HG03139 (cell line): Measurements from ENCODE around the gene LIPC.

Experiments
- ATAC-seq: cut with Tn5 transposase; IDR thresholded peaks from one replicate; pipeline ENCODE4 v1.9.1; 2021; ENCODE audit not compliant: unreplicated experiment

LIPC gene

GRCh38 chr15:58405865-58406264, 25.9 kb upstream of the LIPC start:
- no peak for ATAC-seq

GRCh38 chr15:58406811-58407210, 25.0 kb upstream of the LIPC start:
- ATAC-seq: no peak

- ATAC-seq: no peak
Measured at GRCh38 chr15:58407236-58407775, 24.5 kb upstream of the LIPC start.

GRCh38 chr15:58407778-58408177, 24.0 kb upstream of the LIPC start:
- ATAC-seq: no peak

- no peak for ATAC-seq
Measured at GRCh38 chr15:58409861-58410260, 21.9 kb upstream of the LIPC start.

GRCh38 chr15:58410353-58410752, 21.4 kb upstream of the LIPC start:
- no peak for ATAC-seq

GRCh38 chr15:58413253-58413652, 18.5 kb upstream of the LIPC start:
- ATAC-seq: no peak

- no peak for ATAC-seq
Measured at GRCh38 chr15:58415636-58416035, 16.2 kb upstream of the LIPC start.

- ATAC-seq: no peak
Measured at GRCh38 chr15:58416963-58417362, 14.8 kb upstream of the LIPC start.

- no peak for ATAC-seq
Measured at GRCh38 chr15:58418135-58418534, 13.7 kb upstream of the LIPC start.

- no peak for ATAC-seq
Measured at GRCh38 chr15:58419803-58420524, 11.8 kb upstream of the LIPC start.

- no peak for ATAC-seq
Measured at GRCh38 chr15:58420579-58421043, 11.2 kb upstream of the LIPC start.

- ATAC-seq: no peak
Measured at GRCh38 chr15:58423205-58423604, 8.6 kb upstream of the LIPC start.

GRCh38 chr15:58423831-58424608, 7.8 kb upstream of the LIPC start:
- ATAC-seq: no peak

GRCh38 chr15:58424722-58425121, 7.1 kb upstream of the LIPC start:
- ATAC-seq: no peak

- ATAC-seq: no peak
Measured at GRCh38 chr15:58425185-58425584, 6.6 kb upstream of the LIPC start.

GRCh38 chr15:58425834-58426233, 6.0 kb upstream of the LIPC start:
- no peak for ATAC-seq

- no peak for ATAC-seq
Measured at GRCh38 chr15:58426501-58426900, 5.3 kb upstream of the LIPC start.

- no peak for ATAC-seq
Measured at GRCh38 chr15:58427987-58428386, 3.8 kb upstream of the LIPC start.

GRCh38 chr15:58430224-58430787, 1.5 kb upstream of the LIPC start:
- ATAC-seq: no peak

GRCh38 chr15:58432401-58432800, 610 bp downstream of the LIPC start:
- no peak for ATAC-seq
